Testis (tissue), 3 donors: ENCODE measurements around the gene MLLT10. TPM values are rescaled to one million over a fixed set of nuclear protein-coding genes. Genes with fewer than 3 reads are reported as not detected.

Source experiments
- DNase-seq: peaks from one replicate; pipeline ENCODE4 v3.0.0-alpha.2; 2019
- H3K27ac ChIP-seq, 2 donors: fragments of 200-600 bp; sonication (generic); one replicate each; pipeline ENCODE4 v1.5.1; 2019
- H3K27me3 ChIP-seq: fragments of 200-600 bp; sonication (generic); one replicate; pipeline ENCODE4 v1.5.1; 2019
- H3K36me3 ChIP-seq: fragments of 200-600 bp; sonication (generic); one replicate; pipeline ENCODE4 v1.5.1; 2017; ENCODE audit warnings: low read depth; ENCODE audit errors: missing control alignments
- H3K4me1 ChIP-seq: fragments of 200-600 bp; sonication (generic); one replicate; pipeline ENCODE4 v1.5.1; 2019
- H3K4me3 ChIP-seq, 2 donors: fragments of 200-600 bp; sonication (generic); one replicate each; pipeline ENCODE4 v1.5.1; 2017 to 2019
- H3K9me3 ChIP-seq: fragments of 200-600 bp; sonication (generic); one replicate; pipeline ENCODE4 v1.5.1; 2017
- CTCF ChIP-seq, 3 experiments: fragments of 450-650 bp in 2 of 3; fragments of 200-600 bp in 1 of 3; sonication (generic) in 1 of 3; IDR thresholded peaks; one replicate each; pipeline ENCODE4 v1.5.1; 2016 to 2019; ENCODE audit warnings: antibody characterized with exemption in 3 of 3, mild to moderate bottlenecking in 2 of 3, moderate library complexity in 1 of 3
- POLR2A ChIP-seq: fragments of 450-650 bp; IDR thresholded peaks from one replicate; pipeline ENCODE4 v1.6.1; 2017; ENCODE audit warnings: antibody characterized with exemption, mild to moderate bottlenecking, moderate library complexity
- WGBS, 2 donors: methylation state at CpG; one replicate each; pipeline ENCODE4 v1.1.5; 2018; 5-methylcytosine and 5-hydroxymethylcytosine counted together
- intact Hi-C: fragments of 100-400 bp; cut with DNase I; formaldehyde crosslinking; loops from one replicate; pipeline ENCODE4 v1.15.1; 2023; ENCODE audit warnings: low total_unique reads
- polyA plus RNA-seq: library from polyadenylated mRNA; stranded (reverse); fragments of 350-450 nt; fragmentation: Illumina TruSeq; extraction: RNeasy Lipid Tissue Mini Kit (QIAGEN cat#74804); gene quantifications from one replicate; pipeline ENCODE4 v1.2.3, GENCODE V29; 2014; ENCODE audit warnings: low read depth, low replicate concordance; ENCODE audit not compliant: insufficient read depth
- total RNA-seq, 2 donors: library from RNA; depleted of rRNA; stranded (reverse); fragments of >200 nt; gene quantifications; one replicate each; pipeline ENCODE4 v1.2.3, GENCODE V29; 2016

MLLT10 gene
- total and polyA plus RNA-seq, 3 donors from 2014 or later, result 130 to 243 (median 144) TPM

DNA sequence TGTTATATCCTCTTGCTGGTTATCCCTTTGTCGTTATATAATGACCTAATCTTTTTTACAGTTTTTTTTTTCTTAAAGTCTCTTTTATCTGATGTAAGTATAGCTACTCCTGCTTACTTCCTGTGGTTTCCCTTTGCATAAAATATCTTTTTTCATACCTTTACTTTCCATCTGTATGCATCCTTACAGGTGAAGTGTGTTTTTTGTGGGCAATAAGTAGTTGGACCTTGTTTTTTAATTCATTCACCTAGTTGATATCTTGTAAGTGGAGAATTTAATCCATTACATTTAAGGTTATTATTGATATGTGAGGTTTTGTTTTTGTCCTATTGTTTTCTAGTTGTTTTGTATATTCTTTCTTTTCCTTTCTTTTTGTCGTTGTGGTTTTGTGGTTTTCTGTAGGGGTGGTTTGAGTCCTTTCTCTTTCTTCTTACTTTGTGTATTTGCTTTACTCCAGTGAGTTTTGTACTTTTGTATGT is 168.6 kb downstream of the MLLT10 start:
- H3K9me3 ChIP-seq, result no peaks in the 10 kb centered on the region
- WGBS, 2 donors, result 81 to 89% methylated on average over 2 of the region's 2 CpGs
- H3K36me3 ChIP-seq, result no peaks in the 10 kb centered on the region
- no peak for TF ChIP-seq CTCF (IDR thresholded peaks at IDR 0.05)
- no peak for TF ChIP-seq POLR2A
- no peaks in the 10 kb centered on the region for H3K27me3 ChIP-seq
- H3K27ac ChIP-seq, result no peak overlapping the region
- DNase-seq, result no peak
- H3K4me3 ChIP-seq, result no peak overlapping the region
- H3K4me1 ChIP-seq, result no peaks in the 10 kb centered on the region
- intact Hi-C loops, result no loop called here

DNA sequence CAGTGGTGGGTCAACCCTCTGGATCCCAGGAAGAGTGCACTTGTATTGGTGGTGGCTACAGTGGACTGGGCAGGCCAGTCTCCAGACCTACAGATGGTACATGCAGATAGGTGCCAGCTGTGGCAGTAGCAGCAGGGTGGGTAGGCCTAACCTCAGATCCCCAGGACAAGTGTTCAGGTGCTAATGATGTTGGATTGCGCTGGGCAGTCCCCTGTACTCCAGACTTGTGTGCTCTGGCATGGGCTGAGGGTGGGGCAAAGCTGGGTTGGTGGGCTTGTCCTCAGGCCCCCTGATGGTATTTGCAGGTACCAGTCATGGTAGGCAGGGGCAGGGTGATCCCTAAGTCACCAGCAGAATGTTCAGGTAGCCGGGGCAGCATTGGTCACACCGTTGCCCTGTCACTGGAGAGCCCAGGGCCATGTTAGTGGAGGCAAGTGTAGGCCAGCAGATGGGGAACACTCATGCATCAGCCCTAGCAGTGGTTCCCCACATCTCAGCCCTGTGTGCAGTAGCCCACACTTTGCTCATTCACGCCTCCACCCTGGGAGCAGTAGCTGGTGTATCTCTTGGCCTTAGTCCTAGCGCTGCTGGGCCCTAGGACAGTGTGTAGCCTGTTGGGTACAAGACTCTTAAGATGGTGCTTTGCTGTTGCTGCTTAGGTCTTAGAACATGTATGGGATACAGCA is 171.3 kb downstream of the MLLT10 start:
- no peaks in the 10 kb centered on the region for H3K36me3 ChIP-seq
- H3K27me3 ChIP-seq, result no peaks in the 10 kb centered on the region
- no peaks in the 10 kb centered on the region for H3K4me1 ChIP-seq
- intact Hi-C loops, result no loop called here
- DNase-seq, result no peak
- TF ChIP-seq CTCF (IDR thresholded peaks at IDR 0.05), result no peak
- no peak for TF ChIP-seq POLR2A
- WGBS, 2 donors, result 100% methylated on average over 1 to 5 of the region's 5 CpGs
- H3K27ac ChIP-seq, result no peak overlapping the region
- no peak overlapping the region for H3K4me3 ChIP-seq
- H3K9me3 ChIP-seq, result no peaks in the 10 kb centered on the region

- H3K4me3 ChIP-seq, result no peak overlapping the region
- TF ChIP-seq CTCF (IDR thresholded peaks at IDR 0.05), result no peak
- TF ChIP-seq POLR2A, result no peak
- intact Hi-C loops, result no loop called here
- H3K4me1 ChIP-seq, result no peaks in the 10 kb centered on the region
- H3K27me3 ChIP-seq, result no peaks in the 10 kb centered on the region
- no peaks in the 10 kb centered on the region for H3K36me3 ChIP-seq
- no peak for DNase-seq
- WGBS, 2 donors, result 89 to 95% methylated on average over 2 of the region's 2 CpGs
- no peak overlapping the region for H3K27ac ChIP-seq
- no peaks in the 10 kb centered on the region for H3K9me3 ChIP-seq
Measured at GRCh38 chr10:21705828-21706176, 171.8 kb downstream of the MLLT10 start.

GRCh38 chr10:21707498-21707897 is 173.5 kb downstream of the MLLT10 start:
- WGBS, 2 donors, result 92 to 98% methylated on average over 3 of the region's 3 CpGs

More at GRCh38 chr10:21707498-21707897, 173.5 kb downstream of the MLLT10 start:
- TF ChIP-seq CTCF (IDR thresholded peaks at IDR 0.05), result no peak
- no peak for TF ChIP-seq POLR2A
- Histone ChIP-seq H3K36me3 (no peaks in the 10 kb centered on the region), H3K27ac (no peak overlapping the region), H3K4me3 (no peak overlapping the region), H3K4me1 (no peaks in the 10 kb centered on the region), H3K9me3 (no peaks in the 10 kb centered on the region), H3K27me3 (no peaks in the 10 kb centered on the region)
- intact Hi-C loops, result no loop called here
- no peak for DNase-seq
